Femur (tissue), 1 donor: ENCODE data around the gene ZNF311.
A peak's percentile ranks its signal among the peaks of the same experiment; 100 is the strongest.
"Not testable (repeated sequence)": the region's sequence is repeated elsewhere in the genome, so short reads cannot be mapped to it uniquely, and the experiment has no call there.

Source experiments
- DNase-seq: peaks from one replicate; pipeline ENCODE4 v3.0.0-alpha.2; 2017

Gene ZNF311

DNA sequence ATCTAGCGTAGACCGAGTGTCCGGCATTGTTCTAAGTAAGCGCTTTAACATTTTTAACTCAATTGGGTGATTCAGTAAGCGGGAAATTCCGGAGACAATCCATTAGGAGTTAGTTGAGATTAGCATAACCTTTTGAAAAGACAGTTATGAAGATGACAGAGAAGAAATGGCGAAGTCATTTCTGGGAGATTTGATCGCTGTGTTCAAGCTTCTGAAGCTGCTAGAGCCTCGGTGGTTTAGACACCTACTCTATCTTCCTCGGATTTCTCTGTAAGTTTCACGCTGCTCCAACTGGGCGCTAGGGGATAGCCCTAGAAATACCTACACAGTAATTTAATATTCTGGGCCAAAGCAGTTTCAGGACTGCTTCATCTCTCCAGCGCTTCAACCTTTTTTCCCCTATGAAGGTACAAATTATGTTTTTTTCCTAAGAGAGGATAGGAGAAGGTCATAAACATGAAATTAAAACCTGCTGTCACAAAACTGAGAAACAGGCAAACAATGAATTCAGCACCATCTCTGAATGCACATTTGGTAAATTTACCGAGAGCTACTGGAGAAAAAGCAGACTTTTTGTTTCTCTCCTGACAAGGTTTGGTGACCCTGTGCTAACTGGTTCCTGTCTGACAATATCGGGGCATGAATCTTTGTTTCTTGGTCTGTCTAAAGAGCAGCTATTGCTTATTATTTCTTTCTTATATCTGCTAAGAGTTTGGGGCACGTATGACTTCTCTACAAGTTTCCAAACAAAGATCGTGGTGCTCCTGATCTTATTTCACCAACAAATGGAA is 22.4 kb downstream of the ZNF311 start:
- peak; percentile 43 for DNase-seq

DNA sequence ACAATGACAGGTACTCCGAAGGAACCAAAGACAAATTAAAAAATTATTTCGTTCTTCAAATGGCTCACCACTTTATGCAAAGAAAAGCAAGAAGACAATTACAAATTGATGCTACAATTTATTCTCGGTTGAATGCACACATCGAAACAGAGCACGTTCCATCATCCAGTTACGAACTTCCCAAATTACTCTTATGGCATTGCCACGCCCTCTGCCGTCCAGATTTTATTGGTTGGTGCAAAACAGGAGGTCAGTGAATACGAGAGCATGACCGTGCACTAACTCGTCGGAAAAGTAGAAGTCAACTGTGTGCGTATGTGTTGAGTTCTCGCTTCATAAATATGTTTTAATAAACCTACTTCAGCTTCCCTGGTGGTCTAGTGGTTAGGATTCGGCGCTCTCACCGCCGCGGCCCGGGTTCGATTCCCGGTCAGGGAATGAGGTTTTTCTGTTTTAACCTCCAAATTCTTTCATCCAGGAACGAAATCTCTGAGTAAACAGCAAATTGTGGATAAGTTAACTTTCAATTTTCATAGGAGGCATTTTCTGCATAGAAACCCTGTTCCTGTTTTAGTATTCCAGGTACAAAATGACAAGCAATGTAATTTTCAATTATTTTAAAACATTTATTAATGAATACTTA is 23.2 kb downstream of the ZNF311 start:
- peak; percentile 92 for DNase-seq

DNA sequence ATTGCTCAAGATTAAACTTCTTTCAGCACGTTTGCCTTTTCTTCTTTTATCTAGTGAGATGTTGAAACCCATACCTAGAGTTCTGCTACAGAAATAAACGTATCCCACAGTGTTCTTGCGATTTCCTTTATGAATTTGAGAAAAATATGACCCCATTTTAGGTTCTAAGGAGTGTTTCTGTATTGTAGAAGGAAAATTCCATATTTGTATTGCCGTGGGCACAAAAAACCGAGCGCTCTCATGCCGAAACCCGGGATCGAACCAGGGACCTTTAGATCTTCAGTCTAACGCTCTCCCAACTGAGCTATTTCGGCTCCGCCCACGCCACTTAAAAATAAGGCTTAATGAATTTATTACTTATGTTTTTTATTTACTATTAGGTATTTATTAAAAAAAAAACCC is 23.7 kb downstream of the ZNF311 start:
- peak; percentile 89 for DNase-seq

DNA sequence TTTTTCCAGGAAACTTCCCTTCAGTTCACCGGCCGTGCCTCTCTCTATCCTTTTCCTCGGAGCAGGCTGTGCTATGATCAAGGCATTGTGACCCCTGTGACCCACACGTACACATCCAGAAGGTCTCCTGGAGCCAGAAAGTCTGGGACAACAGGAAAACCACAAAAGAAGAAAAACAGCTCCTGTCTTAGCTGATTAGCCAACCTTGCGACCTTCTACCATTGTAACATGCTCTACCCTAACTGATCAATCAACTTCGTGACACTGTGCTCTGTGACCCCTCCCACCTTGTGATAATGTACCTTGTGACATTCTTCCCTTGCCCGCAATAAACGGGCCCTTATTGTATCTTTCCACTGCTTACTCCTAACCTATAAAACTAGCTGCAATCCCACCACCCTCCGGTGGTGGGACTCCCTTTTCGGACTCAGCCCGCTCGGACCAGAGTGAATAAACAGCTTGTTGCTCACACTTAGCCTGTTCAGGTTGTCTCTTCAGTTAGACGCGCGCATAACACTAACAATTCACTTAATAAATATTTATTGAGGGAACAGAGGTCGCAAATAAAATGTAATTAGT is 24.2 kb downstream of the ZNF311 start:
- DNase-seq = peak; percentile 83

DNA sequence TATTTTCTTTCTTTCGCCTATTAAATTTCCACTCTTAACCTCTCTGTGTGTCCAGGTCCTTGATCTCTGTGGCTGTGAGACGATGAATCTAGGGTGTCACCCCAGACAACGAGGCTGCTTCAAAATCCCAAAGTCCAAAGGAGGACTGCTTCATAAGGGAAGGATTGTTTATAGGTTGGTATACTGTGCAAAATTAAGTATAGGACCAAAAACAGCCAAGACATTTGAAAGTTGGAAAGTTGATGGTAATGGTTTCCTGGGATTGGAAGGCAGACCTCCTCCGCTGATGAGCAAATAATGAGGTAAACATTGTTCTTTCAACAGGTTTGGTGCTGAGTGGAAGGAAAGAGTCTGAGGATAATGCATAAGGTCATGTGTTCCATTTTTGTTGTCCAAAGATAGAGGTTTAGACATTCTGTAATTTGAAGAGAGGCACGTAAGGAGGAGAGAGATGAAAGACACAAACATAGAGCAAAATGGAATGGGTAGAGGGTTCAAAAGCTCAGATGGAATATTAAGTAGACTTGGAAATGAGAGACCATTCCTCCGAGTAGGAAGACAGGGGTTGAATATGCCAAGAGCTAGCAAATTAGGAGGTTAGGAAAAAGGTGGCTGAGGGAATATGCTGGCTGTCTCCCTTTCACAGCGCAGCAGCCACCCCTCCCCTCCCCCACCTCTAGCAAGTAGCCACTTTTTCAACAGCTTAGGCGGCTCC is 24.8 kb downstream of the ZNF311 start:
- no peak for DNase-seq

DNA sequence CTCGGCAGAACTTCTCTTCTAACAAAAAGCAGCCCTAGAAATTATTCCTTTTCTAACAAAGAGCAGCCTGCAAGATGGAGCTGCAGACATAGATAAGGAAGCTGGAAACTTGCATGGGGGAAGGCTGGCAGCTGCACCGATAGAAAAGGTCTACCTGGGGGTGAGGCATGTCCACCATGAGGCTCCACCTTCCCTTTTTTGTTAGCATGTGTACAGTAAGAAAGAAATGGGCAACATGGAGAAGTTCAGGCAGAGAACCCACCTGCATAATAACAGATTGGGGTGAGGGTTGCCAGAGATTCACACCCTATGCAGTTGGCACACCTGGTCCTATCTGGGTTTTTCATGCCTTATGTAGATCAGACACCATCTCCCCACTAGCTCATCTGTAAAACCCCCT is 25.4 kb downstream of the ZNF311 start:
- DNase-seq = no peak

DNA sequence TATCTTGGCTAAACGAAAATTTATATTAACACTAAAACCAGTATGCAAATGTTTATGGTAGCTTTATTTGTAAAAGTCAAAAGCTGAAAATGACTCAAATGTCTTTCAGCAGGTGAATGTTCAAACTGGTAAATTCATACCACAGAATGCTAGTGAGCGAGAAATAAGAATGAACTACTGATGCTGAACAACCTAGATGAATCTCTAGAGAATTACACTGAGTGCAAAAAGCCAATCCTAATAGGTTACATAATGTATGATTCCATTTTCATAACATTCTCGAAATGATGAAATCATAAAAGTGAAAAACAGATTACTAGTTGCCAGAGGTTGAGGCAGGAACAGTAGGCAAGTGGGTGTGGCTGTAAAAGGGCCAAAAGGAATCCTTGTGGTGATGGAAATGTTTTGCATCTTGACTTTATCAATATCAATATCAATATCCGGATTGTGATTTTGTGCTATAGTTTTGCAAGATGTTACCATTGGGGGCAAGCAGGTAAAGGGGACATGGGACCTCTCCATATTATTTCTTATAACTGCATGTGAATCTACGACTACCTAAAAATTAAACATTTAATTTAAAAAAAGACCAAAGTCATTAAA is 26.1 kb downstream of the ZNF311 start:
- DNase-seq = no peak

DNA sequence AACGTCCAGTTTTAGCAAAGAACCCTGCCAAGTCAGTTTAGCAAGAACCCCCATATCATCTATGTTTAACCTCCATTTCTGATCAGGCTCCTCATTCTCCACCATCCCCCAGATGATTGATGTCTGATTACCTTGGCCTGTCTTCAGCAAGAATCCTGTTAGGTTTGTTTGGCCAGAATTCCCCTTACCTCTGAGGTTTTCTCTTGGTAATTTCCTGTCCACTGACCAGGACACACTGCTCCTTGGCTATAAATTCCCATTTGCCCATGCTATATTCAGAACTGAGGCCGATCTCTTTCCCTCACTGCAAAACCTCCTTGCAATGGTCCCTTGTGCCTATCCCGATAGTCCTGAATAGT is 27.0 kb downstream of the ZNF311 start:
- DNase-seq = no peak

DNA sequence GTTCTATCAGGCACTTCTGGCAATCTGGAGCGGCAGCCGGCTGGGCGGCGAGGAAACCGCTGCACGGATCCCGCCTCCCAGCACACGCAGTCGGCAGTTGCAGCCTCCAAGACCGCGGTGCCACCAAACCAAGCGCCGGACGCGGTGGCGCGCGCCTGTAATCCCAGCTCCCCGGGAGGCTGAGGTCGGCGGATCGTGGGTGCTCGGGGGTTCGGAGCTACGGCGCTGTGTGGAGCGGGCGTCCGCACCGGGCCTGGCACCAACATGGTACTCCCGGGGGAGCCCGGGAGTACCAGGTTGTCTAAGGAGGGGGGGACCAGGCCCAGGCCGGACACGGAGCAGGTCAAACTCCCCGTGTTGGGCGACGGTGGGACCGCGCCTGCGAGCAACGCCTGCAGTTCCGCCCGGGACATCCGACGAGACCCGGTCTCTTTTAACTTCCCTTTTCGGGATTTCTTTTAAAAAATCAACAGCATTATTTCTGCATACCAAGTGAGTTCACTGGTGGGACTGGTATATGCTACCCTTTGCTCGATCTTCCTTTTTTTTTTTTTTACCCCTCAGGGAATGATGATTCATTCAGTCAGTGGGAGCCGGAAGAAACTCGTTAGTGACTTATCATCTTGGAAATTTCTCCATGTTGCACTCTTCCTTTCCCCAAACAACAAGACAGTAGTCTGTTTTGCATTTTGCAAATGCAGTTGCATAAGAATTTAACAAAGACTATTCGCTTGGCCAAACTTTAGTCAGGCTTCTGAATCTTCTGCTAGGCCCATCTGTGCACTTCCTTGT is 27.6 kb downstream of the ZNF311 start:
- no peak for DNase-seq

DNA sequence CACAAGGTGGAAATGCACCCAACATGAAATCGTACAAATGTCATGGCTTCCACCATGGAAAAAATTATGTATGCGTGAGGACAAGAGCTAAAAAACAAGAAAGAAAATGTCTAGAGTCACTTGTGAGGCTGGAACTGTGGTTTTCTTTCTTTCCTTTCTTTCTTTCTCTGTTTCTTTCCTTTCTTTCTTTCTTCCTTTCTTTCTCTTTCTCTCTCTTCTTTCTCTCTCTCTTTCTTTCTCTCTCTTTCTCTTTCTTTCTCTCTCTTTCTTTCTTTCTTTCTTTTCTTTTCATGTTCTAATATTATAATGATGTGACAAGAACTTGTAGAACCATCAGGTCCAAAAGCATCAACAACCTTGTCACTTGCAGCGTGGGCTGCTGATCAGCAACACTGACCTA is 28.4 kb downstream of the ZNF311 start:
- no peak for DNase-seq

DNA sequence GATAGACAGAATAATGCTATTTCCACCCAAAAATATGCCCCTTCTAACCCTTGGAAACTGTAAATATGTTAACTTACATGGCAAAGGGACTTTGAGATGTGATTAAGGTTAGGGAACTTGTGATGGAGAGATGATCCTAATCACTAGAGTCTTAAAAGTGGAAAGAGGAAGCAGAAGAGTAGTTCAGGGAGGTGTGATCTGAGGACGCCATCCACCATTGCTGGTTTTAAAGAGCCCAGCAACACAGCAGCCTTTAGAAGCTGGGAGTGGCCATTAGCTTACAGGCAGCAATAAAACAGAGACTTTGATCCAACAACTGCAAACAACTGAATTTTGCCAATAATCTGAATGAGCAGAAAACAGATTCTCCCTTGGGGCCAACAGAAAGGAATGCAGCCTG is 30.6 kb downstream of the ZNF311 start:
- no peak for DNase-seq

DNA sequence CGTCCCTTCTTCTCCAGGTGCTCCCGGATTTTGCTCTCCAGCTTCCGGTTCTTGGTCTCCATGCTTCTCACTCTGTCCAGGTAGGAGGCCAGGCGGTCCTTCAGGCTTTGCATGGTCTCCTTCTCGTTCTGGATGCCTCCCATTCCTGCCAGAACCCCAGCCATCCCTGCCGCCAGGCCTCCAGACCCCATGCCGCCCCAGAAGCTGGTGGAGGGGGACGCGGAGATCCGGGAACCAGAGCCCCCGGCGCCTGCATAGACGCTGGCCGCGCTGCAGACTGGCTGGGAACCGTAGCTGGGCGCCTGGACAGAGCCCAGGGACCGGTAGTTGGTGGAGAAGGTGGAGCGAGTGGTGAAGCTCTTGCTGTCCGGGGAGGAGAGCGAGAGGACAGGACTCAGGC is 35.1 kb downstream of the ZNF311 start:
- not testable (repeated sequence) for DNase-seq

DNA sequence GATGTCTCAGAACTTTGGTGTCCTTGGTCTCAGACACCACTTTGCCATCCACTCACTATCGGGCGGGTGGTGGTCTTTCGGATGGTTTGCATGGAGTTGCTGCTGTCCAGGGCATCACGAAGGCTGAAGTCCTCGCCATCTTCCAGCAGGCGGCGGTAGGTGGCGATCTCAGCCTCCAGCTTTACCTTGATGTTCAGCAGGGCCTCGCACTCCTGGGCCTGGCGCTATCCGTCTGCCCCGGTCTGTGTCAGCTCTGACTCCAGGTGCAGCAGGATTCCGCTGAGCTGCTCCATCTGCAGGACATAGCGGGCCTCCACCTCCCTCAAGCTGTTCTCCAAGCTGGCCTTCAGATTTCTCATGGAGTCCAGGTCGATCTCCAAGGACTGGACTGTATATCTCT is 36.0 kb downstream of the ZNF311 start:
- DNase-seq = no peak

DNA sequence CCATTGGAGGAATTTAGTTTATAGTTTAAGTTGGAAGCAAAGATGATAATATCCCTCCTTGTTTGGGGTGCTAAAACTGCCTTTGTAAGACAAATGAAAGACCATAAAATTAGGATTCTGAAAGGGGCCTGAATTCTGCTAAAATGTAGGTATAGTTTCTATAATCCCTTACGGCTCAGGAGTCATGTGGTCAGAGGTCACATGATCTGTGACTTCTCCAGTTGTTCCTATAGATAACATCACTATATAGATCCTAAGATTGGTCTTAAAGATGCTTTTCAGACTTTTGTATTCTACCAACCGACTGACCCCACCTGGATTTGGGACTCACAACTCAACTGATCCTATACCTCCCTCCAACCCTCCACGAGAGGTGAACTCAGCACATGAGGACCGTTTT is 36.6 kb downstream of the ZNF311 start:
- DNase-seq = no peak

DNA sequence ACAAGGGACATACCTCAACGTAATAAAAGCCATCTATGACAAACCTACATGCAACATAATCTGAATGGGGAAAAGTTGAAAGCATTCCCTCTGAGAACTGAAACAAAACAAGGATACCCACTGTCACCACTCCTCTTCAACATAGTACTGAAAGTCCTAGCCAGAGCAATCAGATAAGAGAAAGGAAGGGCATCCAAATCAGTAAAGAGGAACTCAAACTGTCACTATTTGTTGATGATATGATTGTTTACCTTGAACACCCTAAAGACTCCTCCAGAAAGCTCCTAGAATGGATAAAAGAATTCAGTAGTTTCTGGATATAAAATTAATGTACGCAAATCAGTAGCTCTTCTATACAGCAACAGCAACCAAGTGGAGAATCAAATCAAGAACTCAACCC is 39.4 kb downstream of the ZNF311 start:
- DNase-seq = no peak

DNA sequence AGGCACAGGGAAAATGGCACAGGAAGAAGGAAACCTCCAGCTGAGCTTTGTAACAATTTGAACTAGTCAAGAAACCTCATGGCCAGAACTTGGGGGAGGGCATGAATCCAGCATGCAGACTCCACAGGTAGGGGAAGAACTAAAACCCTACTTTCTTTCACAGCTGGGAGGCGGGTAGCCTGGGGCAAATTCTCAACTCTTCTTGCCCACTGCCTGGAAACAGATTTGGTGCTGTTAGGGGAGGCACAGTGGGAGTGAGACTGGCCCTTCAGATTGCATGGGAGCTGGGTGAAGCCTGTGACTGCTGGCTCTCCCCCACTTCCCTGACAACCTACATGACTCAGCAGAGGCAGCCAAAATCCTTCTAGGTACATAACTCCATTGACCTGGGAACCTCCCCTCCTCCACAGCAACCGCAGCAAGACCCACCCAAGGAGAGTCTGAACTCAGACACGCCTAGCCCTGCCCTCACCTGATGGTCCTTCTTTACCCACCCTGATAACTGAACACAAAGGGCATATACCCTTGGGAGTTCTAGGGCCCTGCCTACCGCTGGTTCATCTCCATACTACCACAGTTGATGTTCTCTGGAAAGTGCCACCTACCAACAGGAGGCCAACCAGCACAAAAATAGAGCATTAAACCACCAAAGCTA is 44.1 kb downstream of the ZNF311 start:
- no peak for DNase-seq

DNA sequence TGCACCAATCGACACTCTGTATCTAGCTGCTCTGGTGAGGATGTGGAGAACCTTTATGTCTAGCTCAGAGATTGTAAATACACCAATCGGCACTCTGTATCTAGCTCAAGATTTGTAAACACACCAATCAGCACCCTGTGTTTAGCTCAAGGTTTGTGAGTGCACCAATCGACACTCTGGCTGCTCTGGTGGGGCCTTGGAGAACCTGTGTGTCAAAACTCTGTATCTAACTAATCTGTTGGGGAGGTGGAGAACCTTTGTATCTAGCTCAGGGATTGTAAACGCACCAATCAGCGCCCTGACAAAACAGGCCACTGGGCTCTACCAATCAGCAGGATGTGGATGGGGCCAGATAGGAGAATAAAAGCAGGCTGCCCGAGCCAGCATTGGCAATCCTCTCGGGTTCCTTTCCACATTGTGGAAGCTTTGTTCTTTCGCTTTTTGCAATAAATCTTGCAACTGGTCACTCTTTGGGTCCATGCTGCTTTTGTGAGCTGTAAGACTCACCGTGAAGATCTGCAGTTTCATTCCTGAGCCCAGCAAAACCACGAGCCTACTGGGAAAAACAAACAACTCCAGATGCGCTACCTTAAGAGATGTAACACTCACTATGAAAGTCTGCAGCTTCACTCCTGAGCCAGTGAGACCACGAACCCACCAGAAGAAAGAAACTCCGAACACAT is 46.4 kb downstream of the ZNF311 start:
- not testable (repeated sequence) for DNase-seq

DNA sequence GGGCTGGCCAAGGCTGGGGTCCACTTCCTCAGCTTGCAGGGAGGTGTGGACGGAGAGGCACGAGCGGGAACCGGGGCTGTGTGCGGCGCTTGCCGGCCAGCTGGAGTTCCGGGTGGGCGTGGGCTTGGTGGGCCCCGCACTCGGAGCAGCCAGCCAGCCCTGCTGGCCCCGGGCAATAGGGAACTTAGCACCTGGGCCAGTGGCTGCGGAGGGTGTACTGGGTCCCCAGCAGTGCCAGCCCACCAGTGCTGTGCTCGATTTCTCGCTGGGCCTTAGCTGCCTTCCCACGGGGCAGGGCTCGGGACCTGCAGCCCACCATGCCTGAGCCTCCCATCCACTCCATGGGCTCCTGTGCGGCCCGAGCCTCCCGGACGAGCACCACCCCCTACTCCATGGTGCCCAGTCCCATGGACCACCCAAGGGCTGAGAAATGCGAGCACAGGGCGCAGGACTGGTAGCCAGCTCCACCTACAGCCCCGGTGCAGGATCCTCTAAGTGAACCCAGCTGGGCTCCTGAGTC is 47.3 kb downstream of the ZNF311 start:
- DNase-seq = not testable (repeated sequence)

DNA sequence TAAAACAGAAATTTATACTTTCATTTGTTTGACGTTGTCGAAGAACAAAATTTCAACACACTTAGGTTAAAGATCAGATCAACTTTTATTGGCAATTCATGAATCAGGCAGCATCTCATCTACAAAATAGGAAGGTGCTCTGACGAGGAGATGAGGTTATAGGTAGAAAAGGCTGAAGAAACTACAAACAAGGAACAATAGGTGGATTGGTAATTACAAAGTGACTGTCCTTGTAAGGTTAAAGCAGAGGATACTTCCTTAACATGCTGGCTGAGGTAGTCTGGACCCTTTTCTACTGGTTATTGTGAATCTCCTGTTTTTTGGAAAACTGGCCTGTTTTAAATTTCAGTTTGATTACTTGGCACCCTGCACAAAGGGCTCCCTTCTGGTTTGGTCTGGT is 48.8 kb downstream of the ZNF311 start:
- DNase-seq = no peak

DNA sequence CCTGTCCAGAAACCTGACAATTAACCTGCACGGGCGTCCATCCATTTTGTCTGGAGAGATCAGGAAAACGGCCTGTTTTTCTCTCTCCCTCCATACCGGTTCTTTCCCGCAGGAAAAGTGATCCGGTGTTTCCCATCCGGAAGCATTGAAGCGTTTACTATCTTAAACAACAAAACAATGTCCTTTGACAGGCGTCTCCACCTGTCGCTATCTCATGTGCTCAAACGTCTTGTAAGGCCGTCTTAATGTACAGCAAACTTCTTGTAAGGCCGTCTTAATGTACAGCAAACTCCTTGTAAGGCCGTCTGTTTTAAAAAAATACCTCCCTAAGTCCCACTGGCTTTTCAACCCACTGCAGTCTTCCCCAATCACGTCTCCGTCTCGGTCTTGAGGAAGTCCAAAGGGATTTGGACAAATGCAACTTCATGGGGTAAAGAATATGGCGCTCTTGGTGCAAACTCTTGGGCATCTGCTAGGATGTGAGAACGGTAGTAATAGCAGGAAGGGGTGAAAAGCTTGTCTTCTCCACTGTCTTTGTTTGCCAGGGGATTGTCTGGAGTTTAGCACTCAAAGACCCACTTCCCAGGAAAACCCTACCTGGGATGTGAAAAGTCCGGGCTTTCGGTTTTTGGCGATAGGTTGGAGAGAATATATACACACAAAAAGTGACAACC is 51.4 kb downstream of the ZNF311 start:
- no peak for DNase-seq
